GM18858 (cell line): ENCODE data around the gene RAP1GAP.

Experiments
- ATAC-seq: cut with Tn5 transposase; IDR thresholded peaks from one replicate; pipeline ENCODE4 v1.9.1; 2021; ENCODE audit not compliant: unreplicated experiment

The RAP1GAP gene

GRCh38 chr1:21663248-21663950 lies 5.8 kb downstream of the RAP1GAP start:
- no peak for ATAC-seq

GRCh38 chr1:21662426-21663247 lies 6.5 kb downstream of the RAP1GAP start:
- ATAC-seq, result no peak

GRCh38 chr1:21661886-21662285 lies 7.3 kb downstream of the RAP1GAP start:
- ATAC-seq, result no peak

- ATAC-seq, result no peak
Measured at GRCh38 chr1:21659924-21660326, 9.2 kb downstream of the RAP1GAP start.

GRCh38 chr1:21659099-21659923 lies 9.8 kb downstream of the RAP1GAP start:
- ATAC-seq, result no peak

- ATAC-seq, result no peak
Measured at GRCh38 chr1:21657456-21658190, 11.5 kb downstream of the RAP1GAP start.

GRCh38 chr1:21655748-21656147 lies 13.4 kb downstream of the RAP1GAP start:
- ATAC-seq, result no peak

GRCh38 chr1:21655259-21655658 lies 13.9 kb downstream of the RAP1GAP start:
- ATAC-seq, result no peak

- no peak for ATAC-seq
Measured at GRCh38 chr1:21654209-21654608, 14.9 kb downstream of the RAP1GAP start.

GRCh38 chr1:21653744-21654100 lies 15.4 kb downstream of the RAP1GAP start:
- no peak for ATAC-seq

GRCh38 chr1:21652937-21653743 lies 16.0 kb downstream of the RAP1GAP start:
- ATAC-seq, result no peak

- ATAC-seq, result no peak
Measured at GRCh38 chr1:21652101-21652936, 16.8 kb downstream of the RAP1GAP start.

GRCh38 chr1:21651214-21652042 lies 17.7 kb downstream of the RAP1GAP start:
- no peak for ATAC-seq

GRCh38 chr1:21650400-21650799 lies 18.8 kb downstream of the RAP1GAP start:
- no peak for ATAC-seq

- ATAC-seq, result no peak
Measured at GRCh38 chr1:21649315-21649714, 19.8 kb downstream of the RAP1GAP start.

- no peak for ATAC-seq
Measured at GRCh38 chr1:21648791-21649190, 20.4 kb downstream of the RAP1GAP start.

GRCh38 chr1:21648352-21648730 lies 20.8 kb downstream of the RAP1GAP start:
- ATAC-seq, result no peak
